Retinal pigment epithelial cell (primary cell): ENCODE data around the gene ISG15.

ENCODE experiments used
- DNase-seq: peaks from one replicate; pipeline ENCODE4 v3.0.0-alpha.2; 2010; ENCODE audit warnings: low read depth
- H3K4me3 ChIP-seq: 2 replicates; pipeline ENCODE4 v1.5.1; 2011; ENCODE audit warnings: mild to moderate bottlenecking, low read length, control low read depth, moderate library complexity
- CTCF ChIP-seq: conservative IDR thresholded peaks from 2 replicates; pipeline ENCODE4 v1.5.1; 2011; ENCODE audit warnings: low read depth, low read length, control low read depth, inconsistent platforms

Gene ISG15

GRCh38 chr1:1041092-1041523 lies 27.8 kb downstream of the ISG15 start:
- no peak for DNase-seq
- no peak for TF ChIP-seq CTCF
- H3K4me3 ChIP-seq = no peak overlapping the region

- DNase-seq = no peak
- TF ChIP-seq CTCF = no peak
- no peak overlapping the region for H3K4me3 ChIP-seq
Measured at GRCh38 chr1:1041873-1042272, 28.6 kb downstream of the ISG15 start.

GRCh38 chr1:1042835-1043234 lies 29.5 kb downstream of the ISG15 start:
- no peak for DNase-seq
- TF ChIP-seq CTCF = no peak
- no peak overlapping the region for H3K4me3 ChIP-seq

DNA sequence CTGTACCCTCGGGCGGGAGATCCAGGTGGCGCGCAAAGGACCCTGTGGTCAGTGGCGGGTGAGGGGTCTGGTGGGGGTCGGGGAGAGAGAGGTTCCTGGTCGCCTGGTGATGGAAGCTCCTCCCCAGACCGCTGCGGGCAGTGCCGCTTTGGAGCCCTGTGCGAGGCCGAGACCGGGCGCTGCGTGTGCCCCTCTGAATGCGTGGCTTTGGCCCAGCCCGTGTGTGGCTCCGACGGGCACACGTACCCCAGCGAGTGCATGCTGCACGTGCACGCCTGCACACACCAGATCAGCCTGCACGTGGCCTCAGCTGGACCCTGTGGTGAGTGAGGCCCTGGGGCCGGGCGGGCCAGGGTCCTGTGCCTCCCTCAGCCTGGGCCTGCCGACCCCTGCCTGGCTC lies 30.1 kb downstream of the ISG15 start:
- no peak for TF ChIP-seq CTCF
- no peak overlapping the region for H3K4me3 ChIP-seq
- no peak for DNase-seq

GRCh38 chr1:1043921-1044320 lies 30.6 kb downstream of the ISG15 start:
- H3K4me3 ChIP-seq = no peak overlapping the region
- DNase-seq = no peak
- no peak for TF ChIP-seq CTCF

- no peak for DNase-seq
- TF ChIP-seq CTCF = no peak
- H3K4me3 ChIP-seq = no peak overlapping the region
Measured at GRCh38 chr1:1044455-1045078, 31.3 kb downstream of the ISG15 start.

GRCh38 chr1:1045129-1045528 lies 31.8 kb downstream of the ISG15 start:
- DNase-seq = no peak
- TF ChIP-seq CTCF = no peak
- H3K4me3 ChIP-seq = no peak overlapping the region
